HG02678 (cell line): Measurements from ENCODE around the gene LRRC18.

Experiments
- ATAC-seq: cut with Tn5 transposase; IDR thresholded peaks from one replicate; pipeline ENCODE4 v1.9.1; 2021; ENCODE audit warnings: mild to moderate bottlenecking, moderate library complexity; ENCODE audit not compliant: unreplicated experiment

LRRC18 gene

GRCh38 chr10:48884179-48885045 is 55.2 kb downstream of the LRRC18 start:
- ATAC-seq: no peak

- ATAC-seq: no peak
These were observed 55.9 kb downstream of the LRRC18 start for GRCh38 chr10:48883701-48884100.

- ATAC-seq: no peak
These were observed 56.8 kb downstream of the LRRC18 start for GRCh38 chr10:48882881-48883280.

- ATAC-seq: no peak
These were observed 57.7 kb downstream of the LRRC18 start for GRCh38 chr10:48881937-48882336.

- ATAC-seq: no peak
These were observed 59.5 kb downstream of the LRRC18 start for GRCh38 chr10:48880016-48880705.

GRCh38 chr10:48879451-48879850 is 60.2 kb downstream of the LRRC18 start:
- no peak for ATAC-seq

- no peak for ATAC-seq
These were observed 61.5 kb downstream of the LRRC18 start for GRCh38 chr10:48878091-48878490.

- no peak for ATAC-seq
These were observed 67.4 kb downstream of the LRRC18 start for GRCh38 chr10:48872234-48872633.
